Thyroid gland (tissue), 4 donors: ENCODE data around the gene PTPN4. TPM values are rescaled to one million over a fixed set of nuclear protein-coding genes. Genes with fewer than 3 reads are reported as not detected.

Source experiments
- DNase-seq, 2 donors: peaks; one replicate each; pipeline ENCODE4 v3.0.0-alpha.2; 2019
- H3K27ac ChIP-seq, 3 donors: fragments of 200-600 bp; sonication (generic); 1 replicate in 2 of 3; 2 replicates in 1 of 3; pipeline ENCODE4 v1.5.1; 2016 to 2019; ENCODE audit warnings: mild to moderate bottlenecking in 1 of 3, moderate library complexity in 1 of 3
- H3K27me3 ChIP-seq: fragments of 200-600 bp; sonication (generic); one replicate; pipeline ENCODE4 v1.5.1; 2019
- H3K36me3 ChIP-seq, 2 donors: fragments of 200-600 bp; sonication (generic); one replicate each; pipeline ENCODE4 v1.5.1; 2016 to 2019
- H3K4me1 ChIP-seq, 2 donors: fragments of 200-600 bp; sonication (generic); one replicate each; pipeline ENCODE4 v1.5.1; 2017 to 2019
- H3K4me3 ChIP-seq, 3 donors: fragments of 200-600 bp; sonication (generic); replicated peaks in 1 of 3; 1 replicate in 2 of 3; 2 replicates in 1 of 3; pipeline ENCODE4 v1.5.1; 2016; ENCODE audit warnings: mild to moderate bottlenecking in 1 of 3
- H3K9me3 ChIP-seq: fragments of 200-600 bp; sonication (generic); one replicate; pipeline ENCODE4 v1.5.1; 2017
- CTCF ChIP-seq, 6 experiments: fragments of 200-600 bp in 3 of 6; fragments of 450-650 bp in 3 of 6; sonication (generic) in 3 of 6; IDR thresholded peaks; one replicate each; pipeline ENCODE4 v1.5.1; 2016 to 2019; ENCODE audit warnings: antibody characterized with exemption in 6 of 6, mild to moderate bottlenecking in 2 of 6, inconsistent platforms in 1 of 6, moderate library complexity in 1 of 6
- POLR2A ChIP-seq, 2 donors: fragments of 450-650 bp; IDR thresholded peaks; one replicate each; pipeline ENCODE4 v1.6.1; 2017; ENCODE audit warnings: antibody characterized with exemption in 2 of 2, mild to moderate bottlenecking in 2 of 2, moderate library complexity in 1 of 2
- WGBS, 2 donors: methylation state at CpG; one replicate each; pipeline ENCODE4 v1.1.5; 2017; 5-methylcytosine and 5-hydroxymethylcytosine counted together
- intact Hi-C: fragments of 100-400 bp; cut with DNase I; formaldehyde crosslinking; loops from one replicate; pipeline ENCODE4 v1.15.1; 2023
- total RNA-seq, 4 donors: library from RNA; depleted of rRNA; stranded (reverse); fragments of >200 nt; gene quantifications; one replicate each; pipeline ENCODE4 v1.2.3, GENCODE V29; 2016

The PTPN4 gene
- total RNA-seq, 4 donors from 2014 or later, result 79.1 to 131 (median 114) TPM

- H3K27ac ChIP-seq, result no peak overlapping the region
- H3K4me1 ChIP-seq, result peaks cover 16 to 19% of the 10 kb centered on the region in 2 donors
- H3K4me3 ChIP-seq, result no peak overlapping the region
- TF ChIP-seq POLR2A (IDR thresholded peaks at IDR 0.05) (no peak), CTCF (IDR thresholded peaks at IDR 0.05) (no peak)
- H3K9me3 ChIP-seq, result no peaks in the 10 kb centered on the region
- DNase-seq, result no peak
- no peaks in the 10 kb centered on the region for H3K27me3 ChIP-seq
- H3K36me3 ChIP-seq, result no peaks in the 10 kb centered on the region
- intact Hi-C loops, result no loop called here
- 97 to 98% methylated on average over 1 of the region's 1 CpG for WGBS, 2 donors
These were observed 81.8 kb downstream of the PTPN4 start for GRCh38 chr2:119841550-119841949.

- H3K27ac ChIP-seq, result no peak overlapping the region
- DNase-seq, result no peak
- intact Hi-C loops, result no loop called here
- WGBS, 2 donors, result 87 to 91% methylated on average over 3 of the region's 3 CpGs
- no peak overlapping the region for H3K4me3 ChIP-seq
- H3K4me1 ChIP-seq, result peaks cover 12 to 15% of the 10 kb centered on the region in 2 donors
- TF ChIP-seq CTCF (IDR thresholded peaks at IDR 0.05) (no peak), POLR2A (IDR thresholded peaks at IDR 0.05) (no peak)
- no peaks in the 10 kb centered on the region for H3K36me3 ChIP-seq
- H3K9me3 ChIP-seq, result no peaks in the 10 kb centered on the region
- no peaks in the 10 kb centered on the region for H3K27me3 ChIP-seq
These were observed 86.3 kb downstream of the PTPN4 start for GRCh38 chr2:119846021-119846420.

GRCh38 chr2:119849838-119850565, 90.3 kb downstream of the PTPN4 start:
- no peak for DNase-seq
- WGBS, 2 donors, result 70 to 82% methylated on average over 4 of the region's 4 CpGs
- intact Hi-C loops, result no loop called here

GRCh38 chr2:119852214-119852613, 92.5 kb downstream of the PTPN4 start:
- WGBS, 2 donors, result 96 to 98% methylated on average over 6 of the region's 6 CpGs
- no peak overlapping the region for H3K27ac ChIP-seq
- no peaks in the 10 kb centered on the region for H3K9me3 ChIP-seq

More at GRCh38 chr2:119849838-119850565, 90.3 kb downstream of the PTPN4 start:
- Histone ChIP-seq H3K4me3 (no peak overlapping the region), H3K4me1 (peaks cover 8 to 19% of the 10 kb centered on the region in 2 donors), H3K36me3 (no peaks in the 10 kb centered on the region), H3K27me3 (no peaks in the 10 kb centered on the region), H3K27ac (peak overlapping the region in 2 of 3 donors; percentile 40 to 61), H3K9me3 (no peaks in the 10 kb centered on the region)
- no peak for TF ChIP-seq CTCF (IDR thresholded peaks at IDR 0.05)

More at GRCh38 chr2:119852214-119852613, 92.5 kb downstream of the PTPN4 start:
- Histone ChIP-seq H3K27me3 (no peaks in the 10 kb centered on the region), H3K4me1 (peaks cover 8 to 22% of the 10 kb centered on the region in 2 donors), H3K4me3 (no peak overlapping the region), H3K36me3 (no peaks in the 10 kb centered on the region)
- no peak for DNase-seq
- intact Hi-C loops, result no loop called here
- TF ChIP-seq CTCF (IDR thresholded peaks at IDR 0.05) (no peak), POLR2A (IDR thresholded peaks at IDR 0.05) (no peak)
